Stimulated activated CD4-positive, alpha-beta T cell treated with anti-CD3 and anti-CD28 coated beads, Interleukin-1b, Interleukin-23, amount 100 ng/mL, for 48 hours (primary cell): ENCODE results near the gene AUTS2.

Experiments used
- DNase-seq: peaks from one replicate; pipeline ENCODE4 v3.0.0-alpha.2; 2020

Gene AUTS2

GRCh38 chr7:70415179-70415972 is 817.1 kb downstream of the AUTS2 start:
- DNase-seq, result no peak

DNA sequence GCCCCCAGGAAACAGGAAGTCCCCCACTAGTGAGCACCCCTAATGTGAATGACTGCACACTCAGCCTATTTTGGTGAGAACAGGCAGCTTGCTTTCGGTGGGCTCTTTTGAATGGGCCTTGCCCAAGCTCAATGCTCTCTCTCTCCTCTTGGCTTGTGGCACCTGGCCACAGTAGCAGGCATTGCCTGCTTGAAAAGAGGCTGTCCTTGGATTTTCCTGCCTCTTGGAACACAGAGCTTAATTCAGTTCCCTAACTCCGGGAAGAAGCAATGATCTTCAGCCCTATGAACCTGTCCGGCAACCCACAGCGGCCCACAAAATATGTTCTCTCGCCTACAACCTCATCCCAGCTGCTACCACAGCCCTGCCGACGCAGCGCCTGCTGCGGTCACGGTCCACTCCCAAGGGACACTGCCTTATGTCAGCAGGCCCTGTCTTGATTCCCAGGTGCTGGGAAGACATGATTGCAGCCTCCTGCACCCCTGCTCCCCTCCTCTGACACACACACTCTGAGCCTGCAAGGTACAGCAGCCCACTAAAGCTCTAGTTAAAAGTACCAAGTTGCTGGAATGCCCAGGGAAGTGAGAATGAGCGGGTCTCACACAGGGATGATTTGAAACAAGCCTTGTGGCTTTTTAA is 818.2 kb downstream of the AUTS2 start:
- no peak for DNase-seq

GRCh38 chr7:70416986-70417655 is 818.8 kb downstream of the AUTS2 start:
- no peak for DNase-seq

- DNase-seq, result no peak
Measured at GRCh38 chr7:70419526-70420380, 821.5 kb downstream of the AUTS2 start.

GRCh38 chr7:70420381-70420662 is 822.0 kb downstream of the AUTS2 start:
- DNase-seq, result no peak

DNA sequence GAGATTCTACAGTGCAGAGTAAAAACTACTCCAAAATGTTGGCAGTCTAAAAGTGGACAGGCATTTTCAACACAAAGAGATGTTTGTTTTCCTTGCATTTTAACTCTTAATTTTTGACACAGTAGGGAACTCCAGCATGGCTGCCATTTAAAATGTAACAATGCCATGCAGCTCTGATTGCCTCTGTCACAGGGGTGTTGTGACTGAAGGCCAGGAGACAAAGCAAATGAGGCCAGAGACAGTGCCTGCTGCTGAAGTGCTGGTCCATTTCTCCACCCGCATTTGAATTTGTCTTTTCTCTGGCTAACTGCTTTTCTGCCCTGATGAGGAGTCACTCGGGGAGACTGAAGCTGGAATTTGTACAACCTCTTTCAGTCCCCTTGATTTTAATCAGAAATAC is 823.0 kb downstream of the AUTS2 start:
- no peak for DNase-seq

DNA sequence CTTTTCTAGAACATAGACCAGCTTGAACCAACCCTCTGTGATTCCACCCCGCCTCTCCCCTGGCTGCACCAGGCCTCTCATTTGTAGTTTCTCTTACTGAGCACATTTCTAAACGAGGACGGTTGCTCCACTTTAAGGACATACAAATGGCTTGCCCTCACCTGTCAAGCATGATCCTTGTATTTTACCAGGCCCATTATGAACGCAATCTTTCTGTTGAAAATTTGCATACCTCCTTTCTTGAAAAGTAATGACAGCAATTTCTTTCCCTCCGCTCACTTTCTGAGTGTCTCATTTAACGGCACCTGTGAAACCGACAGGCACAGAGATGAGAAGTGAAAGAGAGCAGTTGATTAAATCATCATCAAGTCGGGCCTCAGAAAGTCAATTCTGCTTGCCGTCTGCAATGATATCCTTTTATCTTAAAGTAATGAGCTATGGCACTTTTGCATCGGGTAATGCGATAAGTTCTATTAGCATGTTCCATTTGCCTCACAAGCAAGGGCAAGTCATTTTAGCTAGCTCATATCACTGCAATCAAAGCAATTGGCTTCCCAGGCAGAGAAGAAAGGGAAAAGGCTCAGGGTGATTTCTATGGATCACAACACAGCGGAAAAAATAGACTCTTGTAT is 828.1 kb downstream of the AUTS2 start:
- no peak for DNase-seq

DNA sequence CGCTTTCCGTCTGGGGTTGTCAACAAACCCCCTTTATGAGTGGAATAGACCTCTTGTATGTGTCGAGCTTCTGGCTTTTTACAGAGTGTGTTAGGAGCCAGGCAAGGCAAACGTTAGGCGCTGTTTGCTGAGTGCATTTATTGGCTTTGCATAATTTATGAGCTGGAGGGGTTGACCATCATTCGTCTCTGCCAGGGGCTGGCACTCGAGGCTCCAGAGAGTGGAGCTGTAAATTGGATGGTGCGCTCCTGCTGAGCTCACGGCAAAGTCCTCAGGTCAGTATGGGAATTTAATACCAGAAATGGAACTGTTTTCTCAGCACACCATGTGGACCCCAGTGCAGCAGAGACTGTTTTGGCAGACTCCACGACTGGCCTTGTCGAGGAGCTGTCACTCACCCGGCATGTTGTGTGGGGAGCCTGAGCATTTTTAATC is 834.3 kb downstream of the AUTS2 start:
- DNase-seq, result no peak

DNA sequence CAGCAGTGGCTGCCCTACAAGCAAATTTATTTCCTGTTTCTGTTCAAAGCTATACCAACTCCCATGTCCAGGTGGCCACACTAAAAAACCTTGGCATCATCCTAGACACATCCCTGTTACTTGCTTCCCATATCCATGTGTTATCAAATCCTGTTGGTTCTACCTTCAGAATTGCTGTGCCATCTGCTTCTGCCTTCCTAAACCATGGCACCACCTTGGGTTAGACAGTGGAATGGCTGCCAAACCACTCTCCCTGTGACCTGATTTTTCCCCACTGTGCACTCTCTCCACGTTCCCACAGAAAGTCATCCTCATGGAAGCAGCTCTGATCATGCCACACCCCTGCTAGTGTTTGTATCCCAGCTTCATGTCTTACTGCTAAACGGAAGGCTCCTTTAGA is 836.1 kb downstream of the AUTS2 start:
- DNase-seq, result no peak

DNA sequence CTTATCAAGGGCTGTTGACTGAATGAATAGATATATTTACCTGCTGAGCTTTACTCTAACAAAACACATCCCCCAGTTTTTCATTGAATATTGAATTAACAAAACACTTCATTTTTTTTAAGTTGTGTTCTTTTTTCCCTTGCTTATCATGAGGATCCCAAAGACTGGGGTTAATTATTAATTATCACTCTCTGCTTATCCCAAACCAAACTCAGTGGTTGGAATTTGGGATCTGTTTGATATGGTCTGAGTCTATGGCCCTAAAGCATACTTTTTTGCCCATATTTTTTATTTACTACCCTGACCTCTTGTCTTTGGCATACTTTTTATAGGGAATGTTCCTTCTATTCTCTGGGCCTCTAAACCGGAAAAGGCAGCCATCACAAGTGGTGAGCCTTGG is 836.5 kb downstream of the AUTS2 start:
- no peak for DNase-seq

DNA sequence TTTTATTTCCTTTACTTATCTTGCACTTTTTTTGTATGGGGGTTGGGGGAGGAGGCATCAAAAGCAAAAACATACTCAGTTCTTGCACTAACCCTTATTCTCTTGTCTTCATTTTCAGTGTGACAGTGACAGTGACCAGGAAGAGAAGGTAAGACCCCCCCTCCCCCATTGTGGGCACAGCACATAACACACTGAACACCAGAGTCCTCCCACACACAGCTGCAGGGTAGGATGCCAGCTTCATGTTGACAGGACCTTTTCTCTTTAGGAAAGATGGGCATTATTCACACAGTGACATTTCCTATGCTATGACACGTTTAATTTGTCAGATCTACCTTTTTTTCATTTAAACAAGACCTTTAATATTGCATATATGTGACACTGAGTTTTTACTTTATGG is 837.4 kb downstream of the AUTS2 start:
- no peak for DNase-seq

GRCh38 chr7:70436790-70437350 is 838.6 kb downstream of the AUTS2 start:
- DNase-seq, result no peak

GRCh38 chr7:70439651-70440050 is 841.4 kb downstream of the AUTS2 start:
- no peak for DNase-seq

- DNase-seq, result no peak
Measured at GRCh38 chr7:70446448-70447143, 848.3 kb downstream of the AUTS2 start.

- no peak for DNase-seq
Measured at GRCh38 chr7:70448312-70448906, 850.1 kb downstream of the AUTS2 start.

- DNase-seq, result no peak
Measured at GRCh38 chr7:70450731-70451130, 852.5 kb downstream of the AUTS2 start.

DNA sequence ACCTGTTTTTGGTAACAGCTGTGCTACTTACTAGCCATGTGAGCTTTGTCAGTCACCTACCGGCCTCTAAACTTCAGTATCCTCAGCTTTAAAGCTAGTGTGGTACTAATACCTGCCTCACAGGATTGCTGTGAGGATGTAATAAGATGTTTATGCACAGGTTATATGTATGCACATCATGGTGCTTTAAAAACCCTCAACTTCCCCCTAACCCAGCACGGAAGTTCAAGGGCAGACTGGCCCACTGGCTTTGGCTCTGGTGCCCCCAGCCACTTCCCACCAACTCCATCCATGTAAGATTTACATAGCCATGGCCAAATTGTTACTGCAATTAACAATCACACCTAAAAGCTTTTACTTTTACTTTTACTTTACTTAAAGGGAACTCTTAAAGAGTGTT is 857.6 kb downstream of the AUTS2 start:
- DNase-seq, result no peak

GRCh38 chr7:70456719-70457118 is 858.4 kb downstream of the AUTS2 start:
- no peak for DNase-seq

- no peak for DNase-seq
Measured at GRCh38 chr7:70457482-70457881, 859.2 kb downstream of the AUTS2 start.

DNA sequence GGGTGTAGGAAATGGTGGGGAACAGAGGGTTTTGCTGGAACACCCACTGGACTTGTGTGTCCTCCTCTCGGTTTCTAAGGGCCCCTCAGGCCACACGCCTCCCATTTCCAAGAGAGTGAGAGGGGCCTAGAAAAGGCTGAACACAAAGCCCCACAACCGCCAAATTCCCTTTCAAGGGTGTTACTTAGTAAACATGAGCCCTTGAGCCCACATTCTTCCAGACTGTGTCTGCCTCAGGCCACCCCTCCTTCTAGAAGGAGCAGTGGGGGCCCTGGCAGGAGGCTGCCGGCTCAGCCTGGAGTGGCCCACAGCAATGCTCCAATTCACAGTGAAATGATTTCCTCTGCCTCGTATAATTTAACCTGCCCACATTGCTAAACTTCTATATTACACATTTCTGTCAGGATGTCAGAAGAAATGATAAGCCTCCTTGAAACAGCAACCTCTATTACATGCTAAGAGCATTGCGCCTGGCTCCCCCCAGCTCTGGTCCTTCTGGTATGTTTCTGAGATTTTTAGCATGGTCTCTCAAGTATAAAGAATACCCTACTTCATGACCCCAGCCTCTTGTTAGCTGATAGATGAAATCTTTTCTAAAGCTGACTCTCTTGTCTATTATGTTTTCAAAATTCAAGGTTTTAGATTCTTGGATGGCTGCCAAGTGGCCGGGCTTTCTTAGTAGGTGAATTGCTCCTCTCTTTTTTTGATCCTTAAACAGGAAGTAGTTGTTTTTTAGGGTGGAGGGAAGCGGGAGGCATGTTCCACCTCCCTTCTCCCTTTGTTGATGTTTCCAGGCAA is 859.8 kb downstream of the AUTS2 start:
- DNase-seq, result no peak

- DNase-seq, result no peak
Measured at GRCh38 chr7:70458745-70459144, 860.5 kb downstream of the AUTS2 start.
